ENCODE measurements around the gene ZNF442.
"Not testable (repeated sequence)": the region's sequence is repeated elsewhere in the genome, so short reads cannot be mapped to it uniquely, and the experiment has no call there.

The ZNF442 gene

GRCh38 chr19:12325690-12326089 lies 39.8 kb downstream of the ZNF442 start:
- DNase-seq, result no peak

- DNase-seq, result no peak
These were observed 46.6 kb downstream of the ZNF442 start for GRCh38 chr19:12318782-12319413.

GRCh38 chr19:12314553-12314952 lies 50.9 kb downstream of the ZNF442 start:
- DNase-seq, result no peak

- DNase-seq, result not testable (repeated sequence)
These were observed 56.6 kb downstream of the ZNF442 start for GRCh38 chr19:12308891-12309290.
